HG03103 (cell line): ENCODE results near the gene SPRED3.

Experiments used
- ATAC-seq: cut with Tn5 transposase; IDR thresholded peaks from one replicate; pipeline ENCODE4 v1.9.1; 2021; ENCODE audit warnings: low read depth; ENCODE audit not compliant: unreplicated experiment

SPRED3 gene

GRCh38 chr19:38371081-38371480, 17.4 kb upstream of the SPRED3 start:
- ATAC-seq, result no peak

DNA sequence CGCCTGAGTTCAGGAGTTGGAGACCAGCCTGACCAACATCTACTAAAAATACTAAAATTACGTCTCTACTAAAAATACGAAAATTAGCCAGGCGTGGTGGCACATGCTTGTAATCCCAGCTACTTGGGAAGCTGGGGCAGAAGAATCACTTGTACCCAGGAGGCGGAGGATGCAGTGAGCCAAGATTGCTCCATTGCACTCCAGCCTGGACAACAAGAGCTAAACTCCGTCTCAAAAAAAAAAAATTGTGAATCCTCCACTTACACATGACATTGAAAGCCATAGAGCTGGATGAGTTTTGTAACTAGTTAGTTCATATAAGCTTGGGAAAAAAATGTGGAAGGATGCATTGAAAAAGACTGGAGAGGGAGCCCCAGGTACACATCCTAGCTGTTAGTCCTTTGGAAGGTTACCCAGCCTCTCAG, 14.6 kb upstream of the SPRED3 start:
- no peak for ATAC-seq

- peak; percentile 91 for ATAC-seq
Measured at GRCh38 chr19:38374332-38375097, 14.0 kb upstream of the SPRED3 start, which contains the start of gene PSMD8. Gene PSMD8, plus strand, starts transcription at chr19:38374571. Its CDS starts 31 bp downstream, at chr19:38374602.

DNA sequence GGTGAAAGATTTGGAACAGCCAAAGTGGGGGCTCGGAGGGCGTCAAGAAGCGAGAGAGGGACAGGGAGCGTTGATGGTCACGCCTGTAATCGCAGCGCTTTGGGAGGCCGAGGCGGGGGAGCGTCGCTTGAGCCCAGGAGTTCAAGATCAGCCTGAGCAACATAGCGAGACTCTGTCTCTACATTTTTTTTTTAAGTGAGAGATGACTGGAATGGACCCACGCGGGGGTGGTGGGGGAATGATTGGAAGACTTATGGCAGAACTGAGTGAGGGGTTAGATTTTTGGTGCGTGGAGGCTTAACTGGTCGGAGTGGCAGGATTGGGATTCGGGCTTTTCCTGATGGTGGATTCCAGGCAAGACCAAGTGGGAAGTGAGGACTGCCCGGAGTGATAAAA, 13.4 kb upstream of the SPRED3 start:
- no peak for ATAC-seq

GRCh38 chr19:38375748-38376147, 12.7 kb upstream of the SPRED3 start:
- no peak for ATAC-seq

GRCh38 chr19:38376576-38376975, 11.9 kb upstream of the SPRED3 start:
- no peak for ATAC-seq

DNA sequence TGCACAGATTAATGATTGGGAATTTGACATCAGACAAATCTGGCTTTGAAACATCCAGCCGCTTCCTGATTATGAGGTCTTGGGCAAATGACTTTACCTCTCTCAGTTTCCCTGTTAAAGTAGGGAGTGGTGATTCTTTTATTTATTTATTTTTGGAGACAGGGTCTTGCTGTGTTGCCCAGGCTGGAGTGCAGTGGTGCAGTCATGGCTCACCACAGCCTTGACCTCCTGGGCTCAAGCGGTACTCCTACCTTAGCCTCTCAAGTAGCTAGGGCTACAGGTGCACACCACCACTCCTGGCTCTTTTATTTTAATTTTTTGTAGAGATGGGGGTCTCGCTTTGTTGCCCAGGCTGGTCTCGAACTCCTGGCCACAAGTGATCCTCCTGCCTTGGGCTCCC, 11.4 kb upstream of the SPRED3 start:
- no peak for ATAC-seq

DNA sequence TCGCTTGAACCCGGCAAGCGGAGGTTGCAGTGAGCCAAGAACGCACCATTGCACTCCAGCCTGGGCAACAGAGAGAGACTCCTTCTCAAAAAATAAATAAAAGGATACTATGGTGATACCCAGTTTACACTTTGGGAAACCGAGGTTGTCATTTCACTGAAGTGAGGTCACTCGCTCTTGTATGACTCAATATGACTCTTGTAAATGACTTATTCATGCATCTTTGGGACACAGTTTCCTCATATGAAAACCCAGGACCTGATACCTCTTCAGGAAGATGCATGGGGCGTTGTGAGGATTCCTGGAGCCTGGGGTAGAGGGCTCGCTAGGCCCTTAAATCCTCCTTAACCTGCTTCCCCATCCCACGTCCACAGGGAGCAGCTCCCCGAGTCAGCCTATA, 9.6 kb upstream of the SPRED3 start:
- no peak for ATAC-seq

- no peak for ATAC-seq
Measured at GRCh38 chr19:38381138-38381537, 7.4 kb upstream of the SPRED3 start.

DNA sequence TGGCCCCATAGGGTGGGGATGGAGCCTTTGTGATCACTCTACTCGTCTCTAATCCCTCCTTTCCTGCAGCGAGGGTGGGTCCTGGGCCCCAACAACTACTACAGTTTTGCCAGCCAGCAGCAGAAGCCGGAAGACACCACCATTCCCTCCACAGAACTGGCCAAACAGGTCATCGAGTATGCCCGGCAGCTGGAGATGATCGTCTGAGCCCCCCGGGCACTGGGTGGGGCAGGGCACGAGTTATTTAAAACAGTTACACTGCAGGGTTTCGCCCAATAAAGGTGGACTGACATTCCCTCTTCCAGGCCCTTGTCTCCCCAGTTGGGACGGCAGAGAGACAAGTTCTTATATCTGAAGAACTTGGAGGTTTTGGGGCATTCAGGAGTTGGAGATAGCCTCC, 5.3 kb upstream of the SPRED3 start:
- ATAC-seq, result no peak

DNA sequence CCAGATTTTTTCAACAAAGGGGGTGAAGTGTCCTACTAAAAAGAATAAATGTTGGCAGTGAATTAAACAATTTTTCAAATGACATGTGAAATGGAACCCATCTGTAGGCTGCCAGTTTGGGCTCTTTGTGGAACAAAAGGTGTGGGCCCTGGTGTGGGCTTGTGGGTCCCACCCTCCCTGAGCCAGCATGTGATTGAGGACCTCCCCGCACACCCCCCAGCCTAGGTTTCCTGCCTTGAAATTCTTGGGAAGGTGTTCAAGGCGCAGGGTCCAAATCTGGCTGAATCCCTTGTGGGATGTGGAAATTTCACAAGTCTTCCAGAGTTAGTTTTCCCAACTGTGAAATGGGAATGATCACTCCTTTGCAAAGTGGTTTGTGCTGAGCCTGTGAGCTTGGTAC, 4.8 kb upstream of the SPRED3 start:
- ATAC-seq, result no peak

DNA sequence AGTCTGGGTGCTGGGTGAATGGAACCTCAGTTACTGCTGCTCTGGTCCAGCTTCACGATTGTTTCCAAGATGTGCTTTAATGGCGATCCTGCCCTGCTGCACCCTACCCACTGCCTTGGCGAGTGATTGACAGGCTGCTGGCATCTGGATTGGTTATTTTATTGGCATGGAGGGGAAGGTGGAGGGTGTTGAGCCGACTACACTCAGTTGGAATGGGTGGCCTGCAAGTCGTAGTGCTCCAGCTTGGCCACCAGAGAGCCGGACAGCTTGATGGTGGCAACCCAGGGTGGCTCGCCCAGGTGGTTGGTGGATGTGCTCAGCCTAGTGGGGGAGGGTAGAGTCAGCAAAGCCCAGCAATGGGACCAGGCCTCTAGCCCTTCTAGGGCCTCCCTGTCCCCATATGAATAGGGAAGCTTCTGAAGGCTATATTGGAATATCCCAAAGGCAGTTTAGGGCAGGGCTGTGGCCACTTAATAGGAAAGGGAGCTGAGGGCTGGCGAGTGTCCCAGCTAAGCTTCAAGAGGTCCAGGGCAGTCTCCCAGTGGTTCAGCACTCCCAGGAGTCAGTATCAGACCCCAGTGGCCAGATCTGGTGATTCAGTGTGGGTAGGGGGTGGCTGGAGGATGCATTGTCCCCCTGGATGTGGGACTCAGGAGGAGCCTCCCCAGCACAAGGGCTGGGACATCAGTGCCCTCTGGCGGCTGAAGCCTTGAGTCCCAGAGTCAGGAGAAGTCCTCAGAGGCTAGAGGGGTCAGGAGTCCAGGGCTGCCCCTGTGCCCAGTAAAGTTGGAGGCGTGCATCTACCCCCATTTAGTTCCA, 4.1 kb upstream of the SPRED3 start:
- ATAC-seq, result no peak

DNA sequence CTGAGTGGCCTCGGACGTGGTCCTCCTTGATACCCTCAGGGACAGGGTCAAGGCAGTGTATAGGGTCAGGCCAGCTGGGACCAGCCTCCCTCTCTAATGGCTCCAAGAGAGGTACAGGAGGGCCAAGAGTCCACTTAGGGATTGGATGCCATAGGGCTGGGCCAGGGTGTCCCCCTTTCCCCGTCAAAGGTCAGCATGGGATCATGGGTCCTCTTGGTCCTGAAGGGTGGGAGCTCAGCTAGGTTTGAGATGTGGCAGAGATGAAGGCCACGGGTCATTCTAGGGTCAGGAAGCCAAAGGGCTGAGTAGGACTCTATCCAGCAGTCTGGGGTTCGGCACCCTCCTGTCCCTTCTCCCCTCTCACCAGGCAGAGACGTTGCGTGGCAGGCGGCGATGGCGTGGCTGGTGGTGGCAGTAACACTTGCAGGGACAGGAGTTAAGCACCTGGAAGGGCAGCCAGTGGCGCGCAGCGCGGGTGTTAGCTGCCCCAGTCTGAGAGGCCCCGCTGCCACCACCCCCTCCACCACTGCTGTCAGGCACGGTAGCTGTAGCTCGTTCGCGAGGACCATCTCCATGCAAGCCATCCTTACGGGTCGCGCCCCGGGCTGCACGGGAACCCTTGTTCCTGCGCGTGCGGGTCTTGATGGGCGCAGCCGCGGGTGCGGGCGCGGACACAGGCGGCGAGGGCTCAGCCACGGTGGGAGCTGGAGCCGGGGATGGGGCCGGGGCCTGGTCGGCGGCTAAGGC, 3.3 kb upstream of the SPRED3 start:
- ATAC-seq, result no peak

DNA sequence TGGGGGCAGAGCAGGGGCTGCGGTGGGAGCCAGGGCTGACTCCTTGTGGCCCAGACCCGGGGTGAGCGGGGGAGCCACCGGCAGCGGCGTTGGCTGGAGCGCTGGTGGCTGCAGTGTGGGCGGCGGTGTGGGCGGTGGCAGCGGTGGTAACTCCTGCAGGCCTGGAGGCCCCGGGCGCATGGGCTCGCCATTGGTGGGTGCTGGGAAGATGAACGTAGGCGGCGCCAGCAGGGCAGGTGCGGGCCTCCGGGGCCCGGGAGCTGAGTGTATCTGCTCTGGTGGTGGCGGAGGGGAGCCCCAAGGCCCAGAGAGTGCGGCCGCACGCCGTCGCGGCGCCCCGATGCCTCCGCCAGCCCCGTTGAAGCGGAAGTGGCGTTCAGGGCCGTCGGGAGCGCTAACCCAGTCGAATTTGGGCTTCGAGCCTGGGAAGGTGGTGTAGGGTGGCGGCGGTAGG, 2.7 kb upstream of the SPRED3 start:
- ATAC-seq, result no peak

DNA sequence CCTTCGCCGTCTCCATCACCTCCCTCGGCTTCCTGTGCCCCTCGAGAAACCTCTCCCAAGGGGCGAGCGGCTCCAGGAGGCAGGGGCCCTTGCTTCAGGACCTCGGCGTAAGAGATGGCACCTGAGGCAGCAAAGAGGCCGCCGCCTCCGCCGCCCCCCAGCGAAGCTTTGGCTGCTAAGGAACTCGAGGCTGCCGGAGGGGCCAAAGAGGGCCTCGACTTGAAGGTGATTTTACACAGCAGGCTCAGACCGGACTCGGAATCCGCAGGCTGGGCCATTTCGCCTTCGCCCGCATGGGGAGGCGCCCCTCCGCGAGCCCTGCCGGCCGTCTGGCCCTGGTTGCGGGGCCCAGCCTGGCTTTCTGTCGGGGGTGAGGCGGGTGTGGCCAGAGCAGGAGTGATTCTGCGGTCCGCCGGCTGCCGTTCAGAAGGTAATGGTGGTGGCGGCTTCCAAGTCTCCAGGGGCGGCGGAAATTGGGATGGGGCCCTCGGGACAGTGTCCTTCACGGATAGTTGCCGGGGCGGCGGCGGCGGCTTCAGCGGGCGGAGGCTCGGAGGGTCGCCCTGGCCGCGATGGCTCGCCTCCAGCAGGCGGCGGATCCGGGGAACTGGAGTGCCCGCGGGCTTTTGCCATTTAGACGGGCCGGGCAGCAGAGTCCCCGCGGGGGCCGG, 2.1 kb upstream of the SPRED3 start:
- ATAC-seq, result no peak

DNA sequence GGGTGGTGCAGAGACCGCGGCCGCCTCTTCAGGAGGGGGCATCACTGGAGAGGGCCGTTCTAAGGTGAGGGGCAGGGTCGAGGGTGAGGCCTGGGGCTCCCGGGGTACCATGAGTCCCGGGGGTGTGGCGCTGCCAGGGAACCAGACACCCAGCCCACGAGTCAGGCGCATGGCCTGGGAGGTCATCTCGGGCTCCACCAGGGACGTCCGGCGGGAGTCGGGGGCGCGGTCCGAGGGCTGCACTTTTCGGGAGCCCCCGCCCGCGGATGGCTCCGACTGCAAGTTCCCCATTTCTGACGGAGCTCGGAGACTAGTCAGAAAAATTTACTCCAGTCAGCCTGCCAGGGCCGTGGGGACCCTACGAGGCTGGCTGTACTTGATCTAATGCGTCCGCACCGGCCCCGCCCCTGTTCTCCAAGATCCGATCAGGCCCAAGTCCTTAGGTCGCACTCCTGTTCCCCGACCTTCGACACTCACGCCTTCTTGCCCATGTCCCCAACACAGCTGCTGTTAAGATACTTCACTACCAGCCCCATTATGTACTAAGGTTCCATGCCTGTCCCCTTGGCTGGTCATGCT, 1.4 kb upstream of the SPRED3 start:
- no peak for ATAC-seq

- no peak for ATAC-seq
Measured at GRCh38 chr19:38387550-38388348, 748 bp upstream of the SPRED3 start, which contains the start of gene GGN. Gene GGN, minus strand, starts transcription at chr19:38388034. Its CDS starts 773 bp downstream, at chr19:38387261.

GRCh38 chr19:38389101-38389925, 816 bp downstream of the SPRED3 start:
- ATAC-seq, result no peak
